Kidney tubule cell (primary cell): Measurements from ENCODE around the gene FOXO6.
A peak's percentile ranks its signal among the peaks of the same experiment; 100 is the strongest.

ENCODE experiments used
- DNase-seq: peaks from one replicate; pipeline ENCODE4 v3.0.0-alpha.2; 2018; ENCODE audit warnings: low spot score

The FOXO6 gene

GRCh38 chr1:41360786-41361494, at the start of gene FOXO6:
FOXO6 (plus strand) TSS chr1:41361434.
- DNase-seq: peak; percentile 97

- DNase-seq: no peak
Observed at GRCh38 chr1:41312991-41313645, 48.1 kb upstream of the FOXO6 start.

- peak; percentile 11 for DNase-seq
Observed at GRCh38 chr1:41313661-41314131, 47.5 kb upstream of the FOXO6 start.

GRCh38 chr1:41314376-41315145, 46.7 kb upstream of the FOXO6 start:
- DNase-seq: no peak

GRCh38 chr1:41315146-41315822, 46.0 kb upstream of the FOXO6 start:
- DNase-seq: no peak

GRCh38 chr1:41315871-41316270, 45.4 kb upstream of the FOXO6 start:
- no peak for DNase-seq

GRCh38 chr1:41317361-41317760, 43.9 kb upstream of the FOXO6 start:
- DNase-seq: peak; percentile 2

GRCh38 chr1:41318135-41318534, 43.1 kb upstream of the FOXO6 start:
- DNase-seq: peak; percentile 10

- DNase-seq: no peak
Observed at GRCh38 chr1:41319106-41319755, 42.0 kb upstream of the FOXO6 start.

GRCh38 chr1:41319807-41320711, 41.2 kb upstream of the FOXO6 start:
- DNase-seq: no peak

GRCh38 chr1:41320895-41321676, 40.1 kb upstream of the FOXO6 start:
- no peak for DNase-seq

GRCh38 chr1:41322101-41322661, 39.1 kb upstream of the FOXO6 start:
- DNase-seq: no peak

GRCh38 chr1:41322835-41323234, 38.4 kb upstream of the FOXO6 start:
- DNase-seq: peak; percentile 35

- no peak for DNase-seq
Observed at GRCh38 chr1:41323243-41323642, 38.0 kb upstream of the FOXO6 start.

- peak; percentile 31 for DNase-seq
Observed at GRCh38 chr1:41325801-41326200, 35.4 kb upstream of the FOXO6 start.

GRCh38 chr1:41327383-41327999, 33.7 kb upstream of the FOXO6 start:
- no peak for DNase-seq

- no peak for DNase-seq
Observed at GRCh38 chr1:41328001-41328615, 33.1 kb upstream of the FOXO6 start.

- no peak for DNase-seq
Observed at GRCh38 chr1:41328780-41329640, 32.2 kb upstream of the FOXO6 start.
